NCI-H1105 (cell line): ENCODE data around the gene ADM5.

ENCODE experiments used
- DNase-seq: peaks from one replicate; lab custom pipeline; 2025; lab: John Stamatoyannopoulos, UW

The ADM5 gene, protein sequence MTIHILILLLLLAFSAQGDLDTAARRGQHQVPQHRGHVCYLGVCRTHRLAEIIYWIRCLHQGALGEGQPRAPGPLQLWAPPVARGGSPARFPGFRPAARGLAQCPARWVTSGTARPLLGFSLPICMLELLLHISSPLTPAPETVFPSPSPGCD

DNA sequence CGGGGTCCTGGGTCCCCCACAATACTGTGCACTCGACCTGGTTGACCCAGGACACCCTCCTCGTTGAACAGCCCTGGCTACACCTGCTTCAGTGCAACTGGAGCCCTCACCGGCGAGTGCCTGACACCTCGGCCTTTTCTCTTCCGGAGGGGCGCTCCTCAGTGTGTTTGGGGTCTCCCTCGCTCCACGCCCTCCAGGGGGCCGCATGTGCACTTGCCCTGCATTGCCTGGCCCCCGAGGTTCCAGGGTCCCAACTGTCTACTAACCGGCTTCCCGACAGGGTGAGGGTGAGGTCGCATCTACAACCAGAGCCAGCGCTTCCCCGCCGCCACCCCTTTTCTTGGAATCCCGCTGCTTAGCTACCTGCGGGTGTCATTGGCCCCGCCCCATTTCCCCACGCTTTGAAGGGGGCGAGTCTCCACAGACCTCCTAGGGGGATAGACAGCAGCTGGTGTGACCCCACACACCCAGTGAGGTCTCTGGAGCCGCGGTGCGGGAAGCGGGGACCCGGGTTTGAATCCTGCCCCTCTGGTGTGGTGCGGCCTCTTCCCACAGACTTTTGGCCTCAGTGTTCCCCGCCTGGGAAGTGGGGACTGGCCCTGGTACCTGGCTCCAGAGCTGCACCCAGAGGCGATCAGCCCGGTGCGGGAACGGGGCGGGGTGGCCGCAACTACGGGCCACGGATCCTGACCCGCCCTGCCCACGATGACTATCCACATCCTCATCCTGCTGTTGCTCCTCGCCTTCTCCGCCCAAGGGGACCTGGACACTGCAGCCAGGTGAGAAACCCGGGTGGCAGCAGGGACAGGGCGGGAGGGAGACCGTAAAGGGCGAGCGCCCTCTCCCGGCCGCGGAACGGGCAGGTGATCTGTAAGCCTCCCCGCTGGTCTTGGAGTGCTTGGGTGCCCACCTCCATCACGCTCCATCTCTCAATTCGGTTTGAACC is at the start of gene ADM5:
Gene ADM5, plus strand, starts transcription at position 462 of the 946 bp plus-strand sequence. Its CDS starts 244 bp downstream, at position 706.
- peak; percentile 68 for DNase-seq

DNA sequence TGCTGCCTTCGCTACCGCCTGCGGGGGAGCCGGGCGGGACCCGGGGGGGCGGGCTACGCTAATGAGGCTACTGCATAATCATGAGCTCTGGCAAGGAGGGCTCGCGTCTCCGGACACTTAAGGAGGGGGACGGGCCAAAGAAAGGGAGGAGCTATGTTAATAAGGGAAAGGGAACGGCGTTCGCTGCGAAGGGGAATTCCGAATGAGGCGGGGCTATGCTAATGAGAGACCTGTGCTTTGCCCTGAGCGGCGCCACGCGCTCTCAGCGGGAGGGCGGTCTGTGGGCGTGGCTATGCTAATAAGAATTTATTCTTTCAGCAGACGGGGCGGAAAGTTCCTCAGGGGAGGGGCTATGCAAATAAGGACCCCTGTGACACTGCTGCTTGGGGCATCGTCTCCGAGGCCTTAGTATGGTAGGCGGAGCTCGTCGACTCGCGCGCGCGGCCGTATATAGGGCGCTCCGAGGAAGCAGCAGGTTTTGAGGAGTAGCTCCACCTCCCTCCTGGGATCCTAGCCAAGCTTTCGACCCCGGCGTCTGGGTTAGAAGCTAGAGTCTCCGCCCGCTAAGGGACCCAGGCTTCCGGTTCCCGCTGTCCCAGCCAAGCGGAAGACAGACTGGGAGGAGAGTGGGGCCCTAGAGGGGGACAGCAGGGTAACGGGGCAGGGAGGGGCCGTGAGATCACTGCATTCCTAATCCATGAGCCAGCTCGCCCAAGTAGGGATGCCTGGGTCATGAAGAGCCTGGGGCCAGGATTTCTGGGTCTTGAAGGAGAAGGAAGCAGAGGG is 49.1 kb upstream of the ADM5 start, which contains the start of gene RRAS:
Gene RRAS, minus strand, starts transcription at position 31 of the 786 bp plus-strand sequence. CDS start 45 bp downstream, outside the sequence.
- DNase-seq = peak; percentile 99

DNA sequence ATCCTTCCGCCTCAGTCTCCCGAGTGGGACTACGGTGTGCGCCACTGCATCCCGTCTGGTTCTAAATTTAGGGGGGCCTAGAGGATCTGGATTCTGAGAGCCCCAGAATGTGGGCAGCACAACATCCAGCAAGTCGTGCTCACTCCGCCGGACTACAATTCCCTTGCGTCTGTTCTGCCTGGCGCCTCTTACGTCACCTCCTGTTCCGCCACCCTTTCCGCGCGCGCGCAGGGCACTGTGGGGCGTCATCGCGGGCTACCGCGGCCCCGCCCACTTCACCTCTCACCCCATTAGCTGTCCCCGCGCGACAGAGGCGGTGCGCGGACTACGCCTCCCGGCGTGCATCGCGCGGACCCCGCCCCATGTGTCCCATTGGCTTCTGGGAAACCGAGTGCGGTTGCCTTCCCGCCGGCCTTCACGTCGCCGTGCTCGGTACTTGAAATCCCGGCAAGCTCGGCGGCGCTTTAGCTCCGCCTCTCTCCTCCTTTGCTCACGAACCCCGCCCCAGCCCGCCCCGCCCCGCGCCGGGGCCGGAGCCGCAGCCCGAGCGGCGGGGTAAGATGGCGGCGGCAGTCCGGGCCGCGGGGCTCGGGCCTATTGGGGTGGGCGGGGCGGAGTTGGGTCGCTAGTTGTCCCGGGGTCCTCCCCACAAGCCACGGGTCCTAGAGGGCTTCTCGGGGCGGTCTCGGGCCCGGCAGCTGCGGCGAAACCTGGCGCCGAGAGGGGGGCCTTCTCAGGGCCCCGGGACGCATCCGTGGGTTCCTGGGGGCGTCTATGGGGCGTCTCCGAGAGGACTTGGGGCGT is 47.5 kb upstream of the ADM5 start, which contains the start of gene SCAF1:
Gene SCAF1, plus strand, starts transcription at position 522 of the 804 bp plus-strand sequence. CDS start 2,818 bp downstream, outside the sequence.
- peak; percentile 99 for DNase-seq

DNA sequence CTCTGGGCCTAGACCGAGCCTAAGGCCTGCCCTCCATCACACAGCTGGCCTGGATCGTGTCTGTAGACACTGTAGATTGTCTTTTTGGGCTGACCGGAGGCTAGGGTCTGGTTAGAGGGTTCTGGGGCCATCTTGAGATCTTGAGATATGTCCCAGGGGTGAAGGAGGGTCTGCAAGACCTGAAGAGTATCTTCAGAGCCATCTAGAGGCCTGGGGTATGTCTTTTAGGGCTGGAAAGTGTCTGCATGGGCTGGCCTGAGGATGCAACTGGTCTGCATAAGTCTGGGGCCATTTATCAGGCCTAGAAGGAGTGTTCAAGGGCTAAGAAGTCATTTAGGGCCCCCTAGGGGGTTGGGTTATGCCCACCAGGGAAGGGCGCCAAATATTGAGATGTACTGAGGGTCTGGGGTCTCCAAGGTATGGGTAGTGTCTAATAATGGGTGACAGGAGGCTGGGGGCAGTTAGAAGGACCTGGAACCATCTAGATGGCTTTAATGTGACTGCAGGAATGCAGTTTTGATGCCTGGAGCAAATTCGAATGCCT is 46.8 kb upstream of the ADM5 start:
- DNase-seq = no peak

DNA sequence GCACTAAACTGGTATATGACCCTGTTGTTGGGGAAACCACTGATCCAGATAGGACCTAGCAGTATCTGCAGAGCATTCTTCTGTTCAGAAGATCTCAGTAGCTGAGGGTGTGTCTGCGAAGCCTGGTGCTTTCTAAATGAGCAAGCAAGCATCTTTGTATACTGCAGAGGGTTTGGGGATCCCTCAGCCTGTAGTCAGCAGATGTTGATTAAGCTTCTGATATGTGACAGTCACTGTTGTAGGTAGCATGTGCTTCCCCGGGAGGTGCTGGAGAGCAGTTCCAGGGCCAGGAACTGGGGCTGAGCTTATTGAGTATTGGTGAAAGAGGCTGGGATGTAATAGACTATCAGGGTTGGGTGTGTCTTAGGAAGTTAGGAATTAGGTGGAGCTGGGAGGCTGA is 45.9 kb upstream of the ADM5 start:
- no peak for DNase-seq

DNA sequence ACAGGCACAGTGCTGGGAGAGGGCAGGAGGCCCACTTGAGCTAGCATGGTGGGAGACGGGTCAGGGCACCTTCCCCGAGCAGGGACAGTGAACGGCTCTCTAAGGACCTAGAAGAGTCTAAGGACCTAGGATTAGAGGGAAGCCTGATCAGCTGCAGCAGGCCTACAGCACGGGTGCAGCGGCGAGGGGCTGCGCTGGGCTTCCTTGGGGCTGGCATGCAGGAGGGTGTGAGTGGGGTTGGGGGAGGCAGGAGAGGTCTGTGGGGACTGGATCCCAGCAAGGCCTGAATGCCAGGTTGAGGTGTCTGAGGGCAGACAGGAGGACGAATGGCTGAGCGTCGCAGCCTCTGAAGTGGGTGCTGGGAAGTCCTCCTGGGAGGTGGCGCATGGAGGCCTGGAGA is 43.8 kb upstream of the ADM5 start:
- no peak for DNase-seq

DNA sequence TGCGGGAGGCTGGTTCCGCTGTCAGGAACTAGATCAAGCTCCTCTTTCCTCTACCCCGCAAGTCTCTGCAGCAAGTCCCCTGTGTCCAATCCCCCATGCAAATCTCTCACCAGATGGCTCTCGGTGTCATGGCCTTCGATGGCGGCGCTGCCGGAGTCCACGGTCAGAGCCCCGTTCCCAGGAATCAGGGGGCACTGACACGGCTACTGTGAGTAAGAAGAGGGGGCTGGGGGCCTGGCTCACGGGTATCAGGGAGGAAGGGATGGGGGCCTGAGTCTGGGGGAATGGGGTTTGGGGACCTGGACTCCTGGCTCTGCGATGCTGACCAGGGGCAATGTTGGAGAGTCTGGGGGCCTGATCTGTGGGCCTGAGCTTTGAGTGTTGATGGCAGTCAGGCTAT is 43.4 kb upstream of the ADM5 start:
- no peak for DNase-seq

DNA sequence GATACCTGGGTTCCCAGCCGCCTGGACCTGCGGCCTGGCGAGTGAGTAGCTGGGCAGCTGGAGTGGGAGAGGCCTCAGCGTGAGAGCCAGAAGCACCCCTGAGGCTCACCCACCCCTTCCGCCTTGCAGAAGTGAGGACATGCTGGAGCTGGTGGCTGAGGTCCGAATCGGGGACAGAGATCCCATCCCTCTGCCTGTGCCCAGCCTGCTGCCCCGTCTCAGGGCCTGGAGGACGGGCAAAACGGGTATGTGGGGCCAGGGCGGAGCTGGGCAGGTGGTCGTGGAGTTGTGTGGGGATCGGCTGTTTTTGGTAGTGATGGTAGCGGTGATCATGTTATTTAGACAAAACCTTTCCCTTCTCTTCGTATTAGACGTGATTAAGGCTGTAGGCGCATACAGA is 42.8 kb upstream of the ADM5 start:
- no peak for DNase-seq

DNA sequence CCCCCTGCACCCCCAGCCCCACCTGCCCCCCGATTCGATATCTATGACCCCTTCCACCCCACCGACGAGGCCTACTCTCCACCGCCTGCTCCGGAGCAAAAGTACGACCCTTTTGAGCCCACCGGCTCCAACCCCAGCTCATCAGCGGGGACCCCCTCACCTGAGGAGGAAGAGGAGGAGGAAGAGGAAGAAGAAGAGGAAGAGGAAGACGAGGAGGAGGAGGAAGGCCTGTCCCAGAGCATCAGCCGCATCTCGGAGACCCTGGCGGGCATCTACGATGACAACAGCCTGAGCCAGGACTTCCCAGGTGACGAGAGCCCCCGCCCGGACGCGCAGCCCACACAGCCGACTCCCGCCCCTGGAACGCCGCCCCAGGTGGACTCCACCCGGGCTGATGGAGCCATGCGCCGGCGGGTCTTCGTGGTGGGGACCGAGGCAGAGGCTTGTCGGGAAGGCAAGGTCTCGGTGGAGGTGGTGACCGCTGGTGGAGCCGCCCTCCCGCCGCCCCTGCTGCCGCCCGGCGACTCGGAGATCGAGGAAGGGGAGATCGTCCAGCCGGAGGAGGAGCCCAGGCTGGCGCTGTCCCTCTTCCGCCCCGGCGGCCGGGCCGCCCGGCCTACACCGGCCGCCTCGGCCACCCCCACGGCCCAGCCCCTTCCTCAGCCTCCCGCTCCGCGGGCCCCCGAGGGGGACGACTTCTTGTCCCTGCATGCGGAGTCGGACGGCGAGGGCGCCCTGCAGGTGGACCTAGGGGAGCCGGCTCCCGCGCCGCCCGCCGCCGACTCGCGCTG is 38.2 kb upstream of the ADM5 start:
- DNase-seq = no peak

DNA sequence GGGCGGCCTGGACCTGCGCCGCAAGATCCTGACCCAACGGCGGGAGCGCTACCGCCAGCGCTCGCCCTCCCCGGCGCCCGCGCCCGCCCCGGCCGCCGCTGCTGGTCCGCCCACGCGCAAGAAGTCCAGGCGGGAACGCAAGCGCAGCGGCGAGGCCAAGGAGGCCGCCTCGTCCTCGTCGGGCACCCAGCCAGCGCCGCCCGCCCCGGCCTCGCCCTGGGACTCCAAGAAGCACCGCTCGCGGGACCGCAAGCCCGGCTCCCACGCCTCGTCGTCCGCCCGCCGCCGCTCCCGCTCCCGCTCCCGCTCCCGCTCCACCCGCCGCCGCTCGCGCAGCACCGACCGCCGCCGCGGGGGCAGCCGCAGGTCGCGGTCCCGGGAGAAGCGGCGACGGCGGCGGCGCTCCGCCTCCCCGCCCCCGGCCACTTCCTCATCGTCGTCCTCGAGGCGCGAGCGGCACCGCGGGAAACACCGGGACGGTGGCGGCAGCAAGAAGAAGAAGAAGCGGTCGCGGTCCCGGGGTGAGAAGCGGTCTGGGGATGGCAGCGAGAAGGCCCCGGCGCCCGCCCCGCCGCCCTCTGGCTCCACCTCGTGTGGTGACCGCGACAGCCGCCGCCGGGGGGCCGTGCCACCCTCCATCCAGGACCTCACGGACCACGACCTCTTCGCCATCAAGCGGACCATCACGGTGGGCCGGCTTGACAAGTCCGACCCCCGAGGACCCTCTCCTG is 37.4 kb upstream of the ADM5 start:
- DNase-seq = no peak

DNA sequence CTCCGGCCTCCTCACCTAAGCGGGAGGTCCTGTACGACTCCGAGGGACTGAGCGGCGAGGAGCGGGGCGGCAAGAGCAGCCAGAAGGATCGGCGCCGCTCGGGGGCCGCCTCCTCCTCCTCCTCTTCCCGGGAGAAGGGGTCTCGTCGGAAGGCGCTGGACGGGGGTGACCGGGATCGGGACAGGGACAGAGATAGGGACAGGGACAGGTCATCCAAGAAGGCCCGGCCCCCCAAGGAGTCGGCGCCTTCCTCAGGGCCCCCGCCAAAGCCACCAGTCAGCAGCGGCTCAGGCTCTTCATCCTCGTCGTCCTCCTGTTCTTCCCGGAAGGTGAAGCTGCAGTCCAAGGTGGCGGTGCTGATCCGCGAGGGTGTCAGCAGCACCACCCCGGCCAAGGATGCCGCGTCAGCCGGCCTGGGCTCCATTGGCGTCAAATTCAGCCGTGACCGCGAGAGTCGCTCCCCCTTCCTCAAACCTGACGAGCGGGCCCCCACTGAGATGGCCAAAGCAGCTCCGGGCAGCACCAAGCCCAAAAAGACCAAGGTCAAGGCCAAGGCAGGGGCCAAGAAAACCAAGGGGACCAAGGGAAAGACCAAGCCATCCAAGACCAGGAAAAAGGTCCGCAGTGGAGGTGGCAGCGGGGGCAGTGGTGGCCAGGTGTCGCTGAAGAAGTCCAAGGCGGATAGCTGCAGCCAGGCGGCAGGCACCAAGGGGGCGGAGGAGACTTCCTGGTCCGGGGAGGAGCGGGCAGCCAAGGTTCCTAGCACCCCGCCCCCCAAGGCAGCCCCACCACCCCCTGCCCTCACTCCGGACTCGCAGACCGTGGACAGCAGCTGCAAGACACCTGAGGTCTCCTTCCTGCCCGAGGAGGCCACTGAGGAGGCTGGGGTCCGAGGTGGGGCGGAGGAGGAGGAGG is 36.6 kb upstream of the ADM5 start:
- no peak for DNase-seq

DNA sequence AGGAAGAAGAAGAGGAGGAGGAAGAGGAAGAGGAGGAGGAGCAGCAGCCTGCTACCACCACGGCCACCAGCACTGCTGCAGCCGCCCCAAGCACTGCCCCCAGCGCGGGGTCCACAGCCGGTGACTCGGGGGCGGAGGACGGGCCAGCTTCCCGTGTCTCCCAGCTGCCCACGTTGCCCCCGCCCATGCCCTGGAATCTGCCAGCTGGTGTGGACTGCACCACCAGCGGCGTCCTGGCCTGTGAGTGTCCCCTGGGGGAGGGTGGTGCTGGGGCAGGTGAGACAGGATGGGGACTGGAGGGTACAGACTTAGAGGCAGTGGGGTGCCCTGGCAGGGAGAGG is 36.0 kb upstream of the ADM5 start:
- no peak for DNase-seq

DNA sequence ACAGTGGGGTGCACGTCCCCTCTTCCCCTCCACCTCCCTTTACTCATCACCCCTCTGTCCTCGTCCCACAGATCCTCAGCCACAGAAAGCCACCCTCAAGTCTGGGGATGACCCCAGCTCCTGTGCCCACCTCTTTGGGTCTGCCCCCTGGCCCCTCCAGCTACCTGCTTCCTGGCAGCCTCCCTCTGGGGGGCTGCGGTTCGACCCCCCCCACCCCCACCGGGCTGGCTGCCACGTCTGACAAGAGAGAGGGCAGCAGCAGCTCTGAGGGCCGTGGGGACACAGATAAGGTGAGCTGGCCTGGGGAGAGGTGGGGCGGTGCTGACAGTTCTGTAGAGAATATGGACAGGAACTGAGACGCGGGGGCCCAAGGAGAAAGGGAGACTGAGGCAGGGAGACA is 34.8 kb upstream of the ADM5 start:
- DNase-seq = no peak

DNA sequence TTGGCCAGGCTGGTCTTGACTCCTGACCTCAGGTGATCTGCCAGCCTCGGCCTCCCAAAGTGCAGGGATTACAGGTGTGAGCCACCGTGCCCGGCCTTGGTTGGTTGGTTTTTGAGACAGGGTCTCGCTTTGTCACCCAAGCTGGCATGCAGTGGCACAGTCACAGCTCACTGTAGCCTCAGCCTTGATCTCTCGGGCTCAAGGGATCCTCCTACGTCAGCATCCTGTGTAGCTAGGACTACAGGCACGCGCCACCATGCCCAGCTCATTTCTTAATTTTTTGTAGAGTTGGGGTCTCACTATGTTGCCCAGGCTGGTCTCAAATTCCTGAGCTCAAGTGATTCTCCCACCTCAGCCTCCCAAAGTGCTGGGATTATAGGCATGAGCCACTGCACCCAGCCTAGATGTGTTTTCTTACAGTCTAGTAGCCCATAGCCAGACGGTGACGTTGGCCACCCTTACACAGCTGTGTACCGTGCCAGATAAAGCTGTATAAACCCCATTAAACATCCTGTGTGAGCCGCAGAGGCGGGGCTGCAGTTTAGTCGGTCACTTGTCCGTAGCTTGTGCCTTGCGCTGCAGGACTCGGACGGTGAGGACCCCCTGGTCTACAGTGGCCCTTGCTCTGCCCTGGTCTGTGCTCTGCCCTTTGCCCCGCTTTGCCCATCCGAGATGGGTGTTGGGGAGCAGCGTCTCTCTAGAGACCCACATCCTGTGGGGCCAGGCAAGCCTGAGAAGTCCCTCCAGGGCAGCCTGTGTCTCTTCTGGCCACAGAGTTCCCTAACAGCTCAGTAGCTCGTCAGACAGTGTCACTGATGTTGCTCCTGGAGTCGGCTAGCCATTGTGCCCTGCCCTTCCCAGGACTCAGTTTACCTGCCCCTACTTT is 33.6 kb upstream of the ADM5 start:
- DNase-seq = no peak

DNA sequence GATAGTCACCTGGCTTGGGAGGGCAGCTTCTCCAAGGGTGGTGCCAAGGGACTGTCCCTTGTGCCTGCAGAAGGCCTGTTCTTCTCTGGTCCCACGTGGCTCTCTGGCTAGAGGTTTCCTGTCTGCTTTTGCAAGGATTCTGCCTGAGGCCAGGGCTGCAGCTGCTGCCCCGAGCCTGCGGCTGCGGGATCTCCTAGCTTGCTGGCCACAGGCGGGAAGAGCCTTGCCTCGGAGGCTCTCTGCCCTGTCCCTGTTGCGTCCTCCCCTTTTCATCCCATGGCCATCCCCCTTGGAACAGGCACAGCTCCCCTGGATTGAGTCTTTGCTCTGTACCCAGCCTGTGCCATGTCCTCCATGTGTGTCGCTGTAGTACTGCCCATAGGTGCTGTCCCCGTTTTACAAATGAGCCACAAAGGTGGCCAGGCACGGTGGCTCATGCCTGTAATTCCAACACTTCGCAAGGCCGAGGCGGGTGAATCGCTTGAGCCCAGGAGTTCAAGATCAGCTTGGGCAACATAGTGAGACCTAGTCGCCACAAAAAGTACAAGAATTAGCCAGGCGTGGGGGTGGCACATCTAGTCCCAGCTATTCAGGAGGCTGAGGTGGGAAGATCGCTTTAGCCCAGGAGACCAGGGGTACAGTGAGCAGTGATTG is 32.8 kb upstream of the ADM5 start:
- no peak for DNase-seq

DNA sequence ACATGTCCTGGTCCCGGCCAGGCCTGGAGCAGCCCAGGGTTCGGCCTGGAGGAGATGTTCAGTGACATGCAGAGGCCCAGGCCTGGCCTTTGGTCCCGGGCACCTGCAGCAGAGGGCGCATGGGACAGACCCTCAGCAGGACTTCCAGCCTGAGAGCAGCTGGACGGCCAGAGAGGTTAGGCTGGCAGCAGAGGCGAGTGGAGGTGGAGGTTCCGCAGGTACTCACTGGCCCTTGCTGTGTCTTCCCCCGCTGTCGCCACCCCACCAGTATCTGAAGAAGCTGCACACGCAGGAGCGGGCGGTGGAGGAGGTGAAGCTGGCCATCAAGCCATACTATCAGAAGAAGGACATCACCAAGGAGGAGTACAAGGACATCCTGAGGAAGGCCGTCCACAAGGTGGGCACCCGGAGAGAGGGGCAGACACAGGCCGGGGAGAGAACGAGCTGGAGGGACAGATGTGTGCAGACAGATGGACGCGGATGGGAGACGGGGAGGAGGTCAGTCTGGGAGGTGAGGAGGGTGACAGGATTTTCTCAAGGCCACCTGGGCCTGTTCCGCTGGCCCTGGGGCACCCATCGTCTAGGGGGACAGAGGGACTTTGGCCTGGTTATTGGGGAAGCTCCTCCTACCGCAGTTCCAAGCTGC is 31.8 kb upstream of the ADM5 start:
- DNase-seq = no peak

DNA sequence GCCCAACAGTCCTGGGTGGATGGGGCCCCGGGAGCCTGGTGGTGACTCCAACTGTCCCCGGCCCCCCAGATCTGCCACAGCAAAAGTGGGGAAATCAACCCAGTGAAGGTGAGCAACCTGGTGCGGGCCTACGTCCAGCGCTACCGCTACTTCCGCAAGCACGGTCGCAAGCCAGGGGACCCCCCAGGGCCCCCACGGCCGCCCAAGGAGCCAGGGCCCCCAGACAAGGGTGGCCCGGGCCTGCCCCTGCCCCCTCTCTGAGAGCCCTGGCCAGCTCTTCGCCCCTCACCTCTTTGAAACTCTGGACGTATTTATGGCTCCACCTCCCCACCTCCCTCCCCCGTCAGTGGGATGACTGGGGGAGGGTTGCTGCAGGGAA is 31.3 kb upstream of the ADM5 start:
- DNase-seq = no peak
